ENCODE results near the gene KRTAP12-2.

DNA sequence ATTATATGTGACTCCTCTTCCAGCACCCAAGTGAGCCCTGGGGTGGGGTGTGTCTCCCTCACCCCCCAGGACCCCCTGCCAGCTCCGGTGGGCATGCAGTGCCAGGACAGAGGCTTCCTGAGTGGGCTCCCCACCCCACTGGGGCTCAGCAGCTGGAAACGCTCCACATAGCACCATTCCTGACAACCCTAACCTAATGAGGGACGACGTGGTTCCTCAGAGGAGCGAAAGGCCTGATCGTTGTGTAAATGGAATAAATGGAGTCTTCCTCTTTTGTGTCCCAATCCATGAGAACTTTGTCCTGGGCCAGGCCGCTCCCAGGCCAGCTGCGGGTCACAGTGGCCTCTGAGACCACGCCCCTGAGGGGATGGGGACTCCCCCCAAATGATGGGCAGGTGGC, 46.4 kb upstream of the KRTAP12-2 start:
- TF ChIP-seq, protein P1, sequence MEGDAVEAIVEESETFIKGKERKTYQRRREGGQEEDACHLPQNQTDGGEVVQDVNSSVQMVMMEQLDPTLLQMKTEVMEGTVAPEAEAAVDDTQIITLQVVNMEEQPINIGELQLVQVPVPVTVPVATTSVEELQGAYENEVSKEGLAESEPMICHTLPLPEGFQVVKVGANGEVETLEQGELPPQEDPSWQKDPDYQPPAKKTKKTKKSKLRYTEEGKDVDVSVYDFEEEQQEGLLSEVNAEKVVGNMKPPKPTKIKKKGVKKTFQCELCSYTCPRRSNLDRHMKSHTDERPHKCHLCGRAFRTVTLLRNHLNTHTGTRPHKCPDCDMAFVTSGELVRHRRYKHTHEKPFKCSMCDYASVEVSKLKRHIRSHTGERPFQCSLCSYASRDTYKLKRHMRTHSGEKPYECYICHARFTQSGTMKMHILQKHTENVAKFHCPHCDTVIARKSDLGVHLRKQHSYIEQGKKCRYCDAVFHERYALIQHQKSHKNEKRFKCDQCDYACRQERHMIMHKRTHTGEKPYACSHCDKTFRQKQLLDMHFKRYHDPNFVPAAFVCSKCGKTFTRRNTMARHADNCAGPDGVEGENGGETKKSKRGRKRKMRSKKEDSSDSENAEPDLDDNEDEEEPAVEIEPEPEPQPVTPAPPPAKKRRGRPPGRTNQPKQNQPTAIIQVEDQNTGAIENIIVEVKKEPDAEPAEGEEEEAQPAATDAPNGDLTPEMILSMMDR (IDR thresholded peaks at IDR 0.05; ENCODE audit: insufficient read depth, low read length, poor library complexity, severe bottlenecking) = no peak
- no peak for TF ChIP-seq EZH2phosphoT487 (conservative IDR thresholded peaks at IDR 0.05; ENCODE audit: low read length)

Measured in SU-DHL-6 (cell line).